GM12878 (cell line): ENCODE data around the gene IGFLR1. TPM values are rescaled to one million over a fixed set of nuclear protein-coding genes. Genes with fewer than 3 reads are reported as not detected.

Experiments used
- CREB1 ChIP-seq: IDR thresholded peaks from 2 replicates; pipeline ENCODE4 v1.6.1; 2012; ENCODE audit warnings: low read depth, mild to moderate bottlenecking, inconsistent platforms
- DPF2 ChIP-seq: fragments of 450-650 bp; IDR thresholded peaks from 2 replicates; pipeline ENCODE4 v1.6.1; 2017; ENCODE audit warnings: mild to moderate bottlenecking
- E2F4 ChIP-seq: IDR thresholded peaks from 2 replicates; pipeline ENCODE4 v1.6.1; 2012; ENCODE audit warnings: low read depth, low read length, improper control_type of control experiment
- EGR1 ChIP-seq, 2 experiments: IDR thresholded peaks; 1 replicate in 1 of 2; 2 replicates in 1 of 2; pipeline ENCODE4 v1.6.1; 2011 to 2012; ENCODE audit warnings: low read depth in 2 of 2, low read length in 2 of 2, borderline replicate concordance in 1 of 2, mild to moderate bottlenecking in 1 of 2, moderate library complexity in 1 of 2
- FOS ChIP-seq: IDR thresholded peaks from 3 replicates; pipeline ENCODE4 v1.6.1; 2011; ENCODE audit warnings: borderline replicate concordance; ENCODE audit not compliant: insufficient read length; ENCODE audit errors: extremely low read depth
- HDGF ChIP-seq: fragments of 450-650 bp; IDR thresholded peaks from 2 replicates; pipeline ENCODE4 v1.6.1; 2016; ENCODE audit warnings: antibody characterized with exemption
- IRF5 ChIP-seq: fragments of 450-650 bp; IDR thresholded peaks from 2 replicates; pipeline ENCODE4 v1.6.1; 2017; ENCODE audit warnings: borderline replicate concordance
- KLF5 ChIP-seq: fragments of 450-650 bp; IDR thresholded peaks from 2 replicates; pipeline ENCODE4 v1.6.1; 2014; ENCODE audit warnings: mild to moderate bottlenecking; ENCODE audit not compliant: partially characterized antibody
- MEF2A ChIP-seq: IDR thresholded peaks from 2 replicates; pipeline ENCODE4 v1.6.1; 2011; ENCODE audit warnings: low read depth, mild to moderate bottlenecking, low read length, moderate library complexity; ENCODE audit not compliant: insufficient read depth
- PRDM15 ChIP-seq: fragments of 450-650 bp; formaldehyde crosslinking; IDR thresholded peaks from 2 replicates; pipeline ENCODE4 v1.4.0; 2020; ENCODE audit warnings: mild to moderate bottlenecking, moderate library complexity
- RAD21 ChIP-seq: IDR thresholded peaks from 2 replicates; pipeline ENCODE4 v1.6.1; 2011; ENCODE audit warnings: mild to moderate bottlenecking, low read depth, low read length, moderate library complexity; ENCODE audit not compliant: insufficient read depth
- RAD51 ChIP-seq: fragments of 450-650 bp; IDR thresholded peaks from 2 replicates; pipeline ENCODE4 v1.6.1; 2016; ENCODE audit warnings: moderate library complexity, mild to moderate bottlenecking, inconsistent platforms
- RBBP5 ChIP-seq: fragments of 200-600 bp; sonication (generic); conservative IDR thresholded peaks from 2 replicates; pipeline ENCODE4 v1.6.1; 2016
- REST ChIP-seq: IDR thresholded peaks from 2 replicates; pipeline ENCODE4 v1.6.1; 2012; ENCODE audit warnings: mild to moderate bottlenecking, low read depth, low read length
- RUNX3 ChIP-seq: IDR thresholded peaks from 2 replicates; pipeline ENCODE4 v1.6.1; 2012; ENCODE audit warnings: low read length, inconsistent platforms
- SMC3 ChIP-seq: IDR thresholded peaks from 2 replicates; pipeline ENCODE4 v1.6.1; 2011; ENCODE audit warnings: low read length, improper control_type of control experiment, borderline replicate concordance
- USF1 ChIP-seq: IDR thresholded peaks from 2 replicates; pipeline ENCODE4 v1.6.1; 2011; ENCODE audit warnings: borderline replicate concordance, low read depth, mild to moderate bottlenecking, moderate library complexity, mixed read lengths, low read length; ENCODE audit not compliant: insufficient read depth; ENCODE audit errors: extremely low read length
- ZNF217 ChIP-seq: fragments of 450-650 bp; IDR thresholded peaks from 2 replicates; pipeline ENCODE4 v1.6.1; 2017; ENCODE audit warnings: antibody characterized with exemption, mild to moderate bottlenecking
- ZNF274 ChIP-seq: IDR thresholded peaks from one replicate; pipeline ENCODE4 v1.8.0; 2011; ENCODE audit not compliant: insufficient read length, insufficient read depth
- polyA plus RNA-seq, 11 experiments: library from polyadenylated mRNA; depleted of rRNA in 4 of 11; unstranded in 6 of 11; stranded (reverse) in 5 of 11; fragments of >200 nt; fragmentation: Nextera tagmentation in 4 of 11; fragmentation: Illumina TruSeq in 1 of 11; extraction: Ambion mirVana in 4 of 11; extraction: Trizol in 1 of 11; gene quantifications; 1 replicate in 1 of 11; 2 replicates in 10 of 11; pipeline versions ENCODE4 v1.2.1 to v1.2.3, GENCODE V29; 2011 to 2016; ENCODE audit warnings: inconsistent platforms in 2 of 11, missing spikeins in 2 of 11, low read depth in 1 of 11
- total RNA-seq, 4 experiments: library from RNA; depleted of rRNA in 3 of 4; stranded (reverse); fragments of >200 nt in 3 of 4; fragmentation: Illumina TruSeq in 1 of 4; extraction: Trizol in 1 of 4; gene quantifications; 2 replicates each; pipeline versions ENCODE4 v1.2.1 to v1.2.3, GENCODE V29; 2013 to 2021

IGFLR1 gene
- total and polyA plus RNA-seq, 10 of the 15 experiments (the other 5 are each of a cell fraction or from before 2014, with no cell fraction given) = 2.5 to 39.9 (median 24.8) TPM

GRCh38 chr19:35716801-35717664 lies 25.2 kb downstream of the IGFLR1 start (continued):
- peak; percentile 69 to 93 for TF ChIP-seq EGR1 (IDR thresholded peaks at IDR 0.05; ENCODE audit: borderline replicate concordance in 1 of 2, low read depth in 2 of 2, low read length in 2 of 2)
- peak; percentile 70 for TF ChIP-seq SMC3
- TF ChIP-seq MEF2A = peak; percentile 49; the same call in 1 of the 2 replicates
- no peak for TF ChIP-seq FOS
- TF ChIP-seq PRDM15 (CRISPR knock-in tag) = no peak
- peak; percentile 52 for TF ChIP-seq RAD21
- peak; percentile 88; the same call in 1 of the 2 replicates for TF ChIP-seq HDGF
- TF ChIP-seq ZNF217 = no peak
- no peak for TF ChIP-seq E2F4
- peak; percentile 52; the same call in 1 of the 2 replicates for TF ChIP-seq DPF2
- TF ChIP-seq REST = no peak
- TF ChIP-seq IRF5 = no peak
- no peak for TF ChIP-seq RBBP5
- TF ChIP-seq KLF5 = no peak
- no peak for TF ChIP-seq RUNX3
- TF ChIP-seq USF1 = no peak
- TF ChIP-seq ZNF274 = no peak
- peak; percentile 61; the same call in 1 of the 2 replicates for TF ChIP-seq CREB1
- TF ChIP-seq RAD51 = no peak
